Mesendoderm (in vitro differentiated cells): Measurements from ENCODE around the gene XPO5.

Experiments used
- DNase-seq: peaks from one replicate; pipeline ENCODE4 v3.0.0; 2013
- H2AK5ac ChIP-seq: 2 replicates; pipeline ENCODE4 v1.6.1; 2013; ENCODE audit warnings: low read length, inconsistent platforms
- H2BK120ac ChIP-seq: 2 replicates; pipeline ENCODE4 v1.6.1; 2013; ENCODE audit warnings: low read depth, mild to moderate bottlenecking, low read length, moderate library complexity, mixed read lengths
- H2BK15ac ChIP-seq: replicated peaks from 2 replicates; pipeline ENCODE4 v1.6.1; 2013; ENCODE audit warnings: low read depth, mild to moderate bottlenecking, moderate library complexity
- H2BK5ac ChIP-seq: 2 replicates; pipeline ENCODE4 v1.6.1; 2013; ENCODE audit warnings: low read length, inconsistent platforms
- H3K18ac ChIP-seq: 2 replicates; pipeline ENCODE4 v1.6.1; 2013; ENCODE audit warnings: mild to moderate bottlenecking, low read length, mixed read lengths
- H3K23ac ChIP-seq: one replicate; pipeline ENCODE4 v1.6.1; 2013; ENCODE audit warnings: low read length
- H3K27ac ChIP-seq: 2 replicates; pipeline ENCODE4 v1.5.1; 2013; ENCODE audit warnings: low read depth, mild to moderate bottlenecking, inconsistent platforms, low read length, moderate library complexity
- H3K27me3 ChIP-seq: 2 replicates; pipeline ENCODE4 v1.6.1; 2013; ENCODE audit warnings: low read length, control low read depth, mild to moderate bottlenecking, inconsistent platforms; ENCODE audit not compliant: insufficient read depth, poor library complexity
- H3K36me3 ChIP-seq: 2 replicates; pipeline ENCODE4 v1.6.1; 2013; ENCODE audit warnings: low read length, inconsistent platforms; ENCODE audit not compliant: control insufficient read depth, insufficient read depth
- H3K4ac ChIP-seq: one replicate; pipeline ENCODE4 v1.6.1; 2013; ENCODE audit warnings: low read depth, mild to moderate bottlenecking, low read length, moderate library complexity
- H3K4me1 ChIP-seq: 2 replicates; pipeline ENCODE4 v1.6.1; 2013; ENCODE audit warnings: low read depth, low read length, inconsistent platforms; ENCODE audit not compliant: control insufficient read depth
- H3K4me2 ChIP-seq: 2 replicates; pipeline ENCODE4 v1.6.1; 2013; ENCODE audit warnings: low read length
- H3K4me3 ChIP-seq: 2 replicates; pipeline ENCODE4 v1.5.1; 2013; ENCODE audit warnings: mild to moderate bottlenecking, low read length
- H3K56ac ChIP-seq: one replicate; pipeline ENCODE4 v1.6.1; 2013; ENCODE audit warnings: low read length
- H3K79me1 ChIP-seq: 2 replicates; pipeline ENCODE4 v1.6.1; 2013; ENCODE audit warnings: low read length, inconsistent platforms
- H3K79me2 ChIP-seq: 2 replicates; pipeline ENCODE4 v1.6.1; 2013; ENCODE audit warnings: mild to moderate bottlenecking, low read length; ENCODE audit not compliant: control insufficient read depth, insufficient read depth
- H3K9ac ChIP-seq: 2 replicates; pipeline ENCODE4 v1.6.1; 2013; ENCODE audit warnings: low read length, inconsistent platforms
- H4K5ac ChIP-seq: one replicate; pipeline ENCODE4 v1.6.1; 2013; ENCODE audit warnings: low read length
- H4K8ac ChIP-seq: one replicate; pipeline ENCODE4 v1.6.1; 2013; ENCODE audit warnings: low read depth, mild to moderate bottlenecking, control low read depth, low read length, moderate library complexity
- WGBS: extraction: QIAGEN DNeasy Blood & Tissue Kit; methylation state at CpG from one replicate; pipeline ENCODE4 v1.1.7; 2013; ENCODE audit warnings: low lambda C conversion rate, missing lambda C conversion rate; ENCODE audit not compliant: insufficient coverage; ENCODE audit errors: extremely low coverage; 5-methylcytosine and 5-hydroxymethylcytosine counted together

The XPO5 gene

GRCh38 chr6:43610431-43610830 is 34.6 kb upstream of the XPO5 start:
- Histone ChIP-seq H3K4me1 (no peaks in the 10 kb centered on the region), H3K4ac (no peak overlapping the region), H3K23ac (no peak overlapping the region), H3K4me3 (no peak overlapping the region), H2BK5ac (no peak overlapping the region), H3K4me2 (no peak overlapping the region), H3K56ac (no peak overlapping the region), H4K5ac (no peak overlapping the region), H2AK5ac (no peak overlapping the region), H3K27ac (no peak overlapping the region), H3K79me1 (no peaks in the 10 kb centered on the region), H3K27me3 (no peaks in the 10 kb centered on the region), H2BK15ac (no peak overlapping the region), H3K36me3 (peaks cover 4% of the 10 kb centered on the region), H3K18ac (no peak overlapping the region), H2BK120ac (no peak overlapping the region), H4K8ac (no peak overlapping the region), H3K79me2 (no peaks in the 10 kb centered on the region), H3K9ac (no peak overlapping the region)
- WGBS, result no CpG with 5 or more reads among the region's 5 CpGs
- no peak for DNase-seq

- H3K79me2 ChIP-seq, result no peaks in the 10 kb centered on the region
- H2BK120ac ChIP-seq, result no peak overlapping the region
- no peak overlapping the region for H3K27ac ChIP-seq
- H3K4me1 ChIP-seq, result no peaks in the 10 kb centered on the region
- no peak overlapping the region for H3K56ac ChIP-seq
- no peak overlapping the region for H3K18ac ChIP-seq
- H3K4me3 ChIP-seq, result no peak overlapping the region
- H3K9ac ChIP-seq, result no peak overlapping the region
- H3K27me3 ChIP-seq, result no peaks in the 10 kb centered on the region
- no peaks in the 10 kb centered on the region for H3K79me1 ChIP-seq
- no peak overlapping the region for H4K8ac ChIP-seq
- no CpG with 5 or more reads among the region's 1 CpG for WGBS
- no peak overlapping the region for H4K5ac ChIP-seq
- no peak overlapping the region for H3K4me2 ChIP-seq
- no peak overlapping the region for H3K23ac ChIP-seq
- no peak for DNase-seq
- no peak overlapping the region for H3K4ac ChIP-seq
- no peak overlapping the region for H2BK5ac ChIP-seq
- H2AK5ac ChIP-seq, result no peak overlapping the region
- peaks cover 4% of the 10 kb centered on the region for H3K36me3 ChIP-seq
- no peak overlapping the region for H2BK15ac ChIP-seq
Observed at GRCh38 chr6:43609402-43609801, 33.6 kb upstream of the XPO5 start.

- Histone ChIP-seq H4K5ac (no peak overlapping the region), H2AK5ac (no peak overlapping the region), H3K27me3 (no peaks in the 10 kb centered on the region), H3K4me1 (no peaks in the 10 kb centered on the region), H3K4me2 (no peak overlapping the region), H3K23ac (no peak overlapping the region), H2BK120ac (no peak overlapping the region), H3K36me3 (peaks cover 4% of the 10 kb centered on the region), H3K56ac (no peak overlapping the region), H3K4me3 (no peak overlapping the region), H3K4ac (no peak overlapping the region), H2BK15ac (no peak overlapping the region), H4K8ac (no peak overlapping the region), H3K79me1 (no peaks in the 10 kb centered on the region), H3K79me2 (no peaks in the 10 kb centered on the region), H2BK5ac (no peak overlapping the region), H3K18ac (no peak overlapping the region), H3K27ac (no peak overlapping the region), H3K9ac (no peak overlapping the region)
- DNase-seq, result no peak
- no CpG with 5 or more reads among the region's 1 CpG for WGBS
Observed at GRCh38 chr6:43608807-43609206, 33.0 kb upstream of the XPO5 start.

- no peaks in the 10 kb centered on the region for H3K27me3 ChIP-seq
Observed at GRCh38 chr6:43608310-43608763, 32.5 kb upstream of the XPO5 start.

GRCh38 chr6:43606019-43606418 is 30.2 kb upstream of the XPO5 start:
- no peaks in the 10 kb centered on the region for H3K79me2 ChIP-seq
- H2BK5ac ChIP-seq, result no peak overlapping the region
- no peaks in the 10 kb centered on the region for H3K27me3 ChIP-seq
- H2BK120ac ChIP-seq, result no peak overlapping the region
- WGBS, result 100% methylated on average over 1 of the region's 2 CpGs
- no peak overlapping the region for H3K4ac ChIP-seq
- no peaks in the 10 kb centered on the region for H3K4me1 ChIP-seq
- no peak for DNase-seq
- no peak overlapping the region for H3K27ac ChIP-seq
- no peak overlapping the region for H4K8ac ChIP-seq
- H3K23ac ChIP-seq, result no peak overlapping the region
- H4K5ac ChIP-seq, result no peak overlapping the region
- no peaks in the 10 kb centered on the region for H3K79me1 ChIP-seq
- H2AK5ac ChIP-seq, result no peak overlapping the region
- H3K56ac ChIP-seq, result no peak overlapping the region
- H3K9ac ChIP-seq, result no peak overlapping the region
- no peak overlapping the region for H3K18ac ChIP-seq
- H2BK15ac ChIP-seq, result no peak overlapping the region
- no peak overlapping the region for H3K4me2 ChIP-seq
- H3K36me3 ChIP-seq, result peaks cover 3% of the 10 kb centered on the region
- no peak overlapping the region for H3K4me3 ChIP-seq

More at GRCh38 chr6:43608310-43608763, 32.5 kb upstream of the XPO5 start:
- no peak overlapping the region for H3K56ac ChIP-seq
- no peak overlapping the region for H2AK5ac ChIP-seq
- peak; percentile 88 for DNase-seq
- H3K4me1 ChIP-seq, result no peaks in the 10 kb centered on the region
- H3K27ac ChIP-seq, result no peak overlapping the region
- H4K5ac ChIP-seq, result no peak overlapping the region
- H2BK5ac ChIP-seq, result no peak overlapping the region
- H4K8ac ChIP-seq, result no peak overlapping the region
- peaks cover 4% of the 10 kb centered on the region for H3K36me3 ChIP-seq
- no peak overlapping the region for H3K9ac ChIP-seq
- H3K79me2 ChIP-seq, result no peaks in the 10 kb centered on the region
- H3K4me3 ChIP-seq, result no peak overlapping the region
- H2BK15ac ChIP-seq, result no peak overlapping the region
- H2BK120ac ChIP-seq, result no peak overlapping the region
- no peak overlapping the region for H3K4me2 ChIP-seq
- WGBS, result no CpG with 5 or more reads among the region's 5 CpGs
- H3K18ac ChIP-seq, result no peak overlapping the region
- no peaks in the 10 kb centered on the region for H3K79me1 ChIP-seq
- no peak overlapping the region for H3K23ac ChIP-seq
- no peak overlapping the region for H3K4ac ChIP-seq

GRCh38 chr6:43604174-43604573 is 28.3 kb upstream of the XPO5 start:
- Histone ChIP-seq H2BK5ac (no peak overlapping the region), H3K27me3 (no peaks in the 10 kb centered on the region), H3K79me2 (no peaks in the 10 kb centered on the region), H3K4me3 (no peak overlapping the region), H3K4ac (no peak overlapping the region), H3K9ac (no peak overlapping the region), H3K79me1 (no peaks in the 10 kb centered on the region), H2BK15ac (no peak overlapping the region), H3K36me3 (no peaks in the 10 kb centered on the region), H3K4me1 (no peaks in the 10 kb centered on the region), H2AK5ac (no peak overlapping the region), H3K56ac (no peak overlapping the region), H3K23ac (no peak overlapping the region), H3K4me2 (no peak overlapping the region), H4K8ac (no peak overlapping the region), H3K18ac (no peak overlapping the region), H2BK120ac (no peak overlapping the region), H4K5ac (no peak overlapping the region), H3K27ac (no peak overlapping the region)
- no CpG with 5 or more reads among the region's 2 CpGs for WGBS
- DNase-seq, result no peak
